Memory B cell (primary cell): ENCODE measurements around the gene PHOSPHO2.
"Not testable (repeated sequence)": the region's sequence is repeated elsewhere in the genome, so short reads cannot be mapped to it uniquely, and the experiment has no call there.

Experiments
- ATAC-seq: fragments of 150-1000 bp; cut with Tn5 transposase; 2 replicates; pipeline ENCODE4 v1.10.0; 2021; ENCODE audit warnings: low read depth, mild to moderate bottlenecking, moderate library complexity
- DNase-seq, 2 donors: peaks; one replicate each; pipeline ENCODE4 v3.0.0; 2022; ENCODE audit warnings: low spot score in 2 of 2
- H3K27ac Mint-ChIP-seq: one replicate; pipeline ENCODE4 v1.8.0; 2022; ENCODE audit warnings: mild to moderate bottlenecking, moderate library complexity, mixed read lengths
- H3K27me3 Mint-ChIP-seq: one replicate; pipeline ENCODE4 v1.8.0; 2022; ENCODE audit warnings: mixed read lengths
- H3K36me3 Mint-ChIP-seq: one replicate; pipeline ENCODE4 v1.8.0; 2022; ENCODE audit warnings: mild to moderate bottlenecking, mixed read lengths
- H3K4me1 Mint-ChIP-seq: one replicate; pipeline ENCODE4 v1.8.0; 2022; ENCODE audit warnings: mixed read lengths
- H3K4me3 Mint-ChIP-seq: one replicate; pipeline ENCODE4 v1.8.0; 2022; ENCODE audit warnings: mild to moderate bottlenecking, moderate library complexity, mixed read lengths
- H3K9me3 Mint-ChIP-seq: one replicate; pipeline ENCODE4 v1.8.0; 2022; ENCODE audit warnings: mixed read lengths

Gene PHOSPHO2

GRCh38 chr2:169694894-169695260 is 608 bp downstream of the PHOSPHO2 start:
- Mint-ChIP-seq H3K4me3 (peak overlapping the region; percentile 89), H3K27ac (peak overlapping the region; percentile 99), H3K27me3 (peaks cover 4% of the 10 kb centered on the region), H3K9me3 (peaks cover 8% of the 10 kb centered on the region), H3K4me1 (peaks cover 4% of the 10 kb centered on the region), H3K36me3 (peaks cover 15% of the 10 kb centered on the region)
- ATAC-seq: no peak
- no peak for DNase-seq

- no peak overlapping the region for H3K4me3 Mint-ChIP-seq
- no peak overlapping the region for H3K27ac Mint-ChIP-seq
- H3K9me3 Mint-ChIP-seq: peaks cover 4% of the 10 kb centered on the region
- H3K4me1 Mint-ChIP-seq: peaks cover 4% of the 10 kb centered on the region
- H3K27me3 Mint-ChIP-seq: peaks cover under 1% of the 10 kb centered on the region
- ATAC-seq (no peak), DNase-seq (no peak)
- H3K36me3 Mint-ChIP-seq: peaks cover 14% of the 10 kb centered on the region
Measured at GRCh38 chr2:169696381-169696780, 2.1 kb downstream of the PHOSPHO2 start.

GRCh38 chr2:169699173-169699572 is 4.9 kb downstream of the PHOSPHO2 start:
- H3K4me3 Mint-ChIP-seq, H3K27me3 Mint-ChIP-seq, H3K4me1 Mint-ChIP-seq, ATAC-seq, DNase-seq, H3K27ac Mint-ChIP-seq, H3K9me3 Mint-ChIP-seq: not testable (repeated sequence)
- peaks cover 11% of the 10 kb centered on the region for H3K36me3 Mint-ChIP-seq

- Mint-ChIP-seq H3K4me1 (no peaks in the 10 kb centered on the region), H3K36me3 (peaks cover 10% of the 10 kb centered on the region), H3K27me3 (no peaks in the 10 kb centered on the region), H3K27ac (no peak overlapping the region), H3K4me3 (no peak overlapping the region), H3K9me3 (no peaks in the 10 kb centered on the region)
- DNase-seq (no peak), ATAC-seq (no peak)
Measured at GRCh38 chr2:169702996-169703395, 8.7 kb downstream of the PHOSPHO2 start.

- H3K4me3 Mint-ChIP-seq: no peak overlapping the region
- H3K9me3 Mint-ChIP-seq: no peaks in the 10 kb centered on the region
- H3K4me1 Mint-ChIP-seq: no peaks in the 10 kb centered on the region
- no peak overlapping the region for H3K27ac Mint-ChIP-seq
- H3K36me3 Mint-ChIP-seq: peaks cover 5% of the 10 kb centered on the region
- ATAC-seq (no peak), DNase-seq (no peak)
- no peaks in the 10 kb centered on the region for H3K27me3 Mint-ChIP-seq
Measured at GRCh38 chr2:169704160-169704708, 10.0 kb downstream of the PHOSPHO2 start.

- ATAC-seq (no peak), DNase-seq (no peak)
- no peak overlapping the region for H3K4me3 Mint-ChIP-seq
- no peaks in the 10 kb centered on the region for H3K9me3 Mint-ChIP-seq
- H3K27me3 Mint-ChIP-seq: no peaks in the 10 kb centered on the region
- H3K27ac Mint-ChIP-seq: no peak overlapping the region
- no peaks in the 10 kb centered on the region for H3K4me1 Mint-ChIP-seq
- H3K36me3 Mint-ChIP-seq: peaks cover 1% of the 10 kb centered on the region
Measured at GRCh38 chr2:169705927-169706326, 11.7 kb downstream of the PHOSPHO2 start.

GRCh38 chr2:169707626-169708025 is 13.4 kb downstream of the PHOSPHO2 start:
- Mint-ChIP-seq H3K36me3 (peaks cover 2% of the 10 kb centered on the region), H3K27ac (no peak overlapping the region), H3K27me3 (no peaks in the 10 kb centered on the region), H3K9me3 (no peaks in the 10 kb centered on the region), H3K4me1 (no peaks in the 10 kb centered on the region), H3K4me3 (no peak overlapping the region)
- ATAC-seq (no peak), DNase-seq (no peak)

GRCh38 chr2:169709331-169709730 is 15.1 kb downstream of the PHOSPHO2 start:
- no peak overlapping the region for H3K27ac Mint-ChIP-seq
- peaks cover 2% of the 10 kb centered on the region for H3K36me3 Mint-ChIP-seq
- DNase-seq (no peak), ATAC-seq (no peak)
- no peaks in the 10 kb centered on the region for H3K9me3 Mint-ChIP-seq
- H3K4me3 Mint-ChIP-seq: no peak overlapping the region
- H3K4me1 Mint-ChIP-seq: no peaks in the 10 kb centered on the region
- no peaks in the 10 kb centered on the region for H3K27me3 Mint-ChIP-seq

- Mint-ChIP-seq H3K27ac (no peak overlapping the region), H3K36me3 (peaks cover 2% of the 10 kb centered on the region), H3K27me3 (no peaks in the 10 kb centered on the region), H3K4me3 (no peak overlapping the region), H3K4me1 (no peaks in the 10 kb centered on the region), H3K9me3 (no peaks in the 10 kb centered on the region)
- DNase-seq (no peak), ATAC-seq (no peak)
Measured at GRCh38 chr2:169709981-169710380, 15.7 kb downstream of the PHOSPHO2 start.

GRCh38 chr2:169711751-169712509 is 17.7 kb downstream of the PHOSPHO2 start:
- Mint-ChIP-seq H3K9me3 (no peaks in the 10 kb centered on the region), H3K27me3 (peaks cover 1% of the 10 kb centered on the region), H3K27ac (no peak overlapping the region), H3K36me3 (peaks cover 2% of the 10 kb centered on the region), H3K4me3 (no peak overlapping the region), H3K4me1 (peaks cover 2% of the 10 kb centered on the region)
- DNase-seq (no peak), ATAC-seq (no peak)

- H3K4me1 Mint-ChIP-seq: peaks cover 2% of the 10 kb centered on the region
- no peak for ATAC-seq
- peaks cover 1% of the 10 kb centered on the region for H3K27me3 Mint-ChIP-seq
Measured at GRCh38 chr2:169712791-169713227, 18.5 kb downstream of the PHOSPHO2 start.

GRCh38 chr2:169713331-169713730 is 19.1 kb downstream of the PHOSPHO2 start:
- ATAC-seq: no peak
- Mint-ChIP-seq H3K36me3 (peaks cover 2% of the 10 kb centered on the region), H3K9me3 (no peaks in the 10 kb centered on the region), H3K27ac (no peak overlapping the region), H3K27me3 (peaks cover 1% of the 10 kb centered on the region), H3K4me1 (peaks cover 2% of the 10 kb centered on the region), H3K4me3 (no peak overlapping the region)
- DNase-seq: no peak

More at GRCh38 chr2:169712791-169713227, 18.5 kb downstream of the PHOSPHO2 start:
- H3K9me3 Mint-ChIP-seq: no peaks in the 10 kb centered on the region
- H3K4me3 Mint-ChIP-seq: no peak overlapping the region
- no peak overlapping the region for H3K27ac Mint-ChIP-seq
- peaks cover 2% of the 10 kb centered on the region for H3K36me3 Mint-ChIP-seq
- DNase-seq: no peak

GRCh38 chr2:169714699-169715098 is 20.4 kb downstream of the PHOSPHO2 start:
- peaks cover 1% of the 10 kb centered on the region for H3K27me3 Mint-ChIP-seq
- no peaks in the 10 kb centered on the region for H3K9me3 Mint-ChIP-seq
- no peak for DNase-seq
- H3K4me3 Mint-ChIP-seq: no peak overlapping the region
- H3K4me1 Mint-ChIP-seq: peaks cover 2% of the 10 kb centered on the region
- no peak for ATAC-seq
- H3K27ac Mint-ChIP-seq: no peak overlapping the region
- peaks cover 2% of the 10 kb centered on the region for H3K36me3 Mint-ChIP-seq

- ATAC-seq (no peak), DNase-seq (no peak)
- H3K4me1 Mint-ChIP-seq: peaks cover 2% of the 10 kb centered on the region
Measured at GRCh38 chr2:169715379-169716237, 21.3 kb downstream of the PHOSPHO2 start.

More at GRCh38 chr2:169715379-169716237, 21.3 kb downstream of the PHOSPHO2 start:
- Mint-ChIP-seq H3K9me3 (no peaks in the 10 kb centered on the region), H3K27me3 (peaks cover 1% of the 10 kb centered on the region), H3K4me3 (peak overlapping the region; percentile 14), H3K27ac (no peak overlapping the region), H3K36me3 (peaks cover 2% of the 10 kb centered on the region)
